DOHH2 (cell line): ENCODE measurements around the gene LITAF.

ENCODE experiments used
- H3F3A ChIP-seq: fragments of 200-600 bp; sonication (generic), shearing (Covaris generic); 2 replicates; pipeline ENCODE4 v1.6.0; 2016; ENCODE audit warnings: antibody characterized with exemption, mild to moderate bottlenecking; ENCODE audit not compliant: control insufficient read depth, insufficient read depth
- H3K27ac ChIP-seq: fragments of 200-600 bp; sonication (generic); 2 replicates; pipeline ENCODE4 v1.5.1; 2014; ENCODE audit warnings: low read depth, mild to moderate bottlenecking, low read length, moderate library complexity
- H3K27me3 ChIP-seq: fragments of 200-600 bp; sonication (generic); 2 replicates; pipeline ENCODE4 v1.6.1; 2014; ENCODE audit warnings: mild to moderate bottlenecking, low read length, mixed read lengths; ENCODE audit not compliant: control insufficient read depth
- H3K36me3 ChIP-seq: fragments of 200-600 bp; sonication (generic); 2 replicates; pipeline ENCODE4 v1.6.1; 2014; ENCODE audit warnings: mild to moderate bottlenecking, low read length, moderate library complexity, mixed read lengths; ENCODE audit not compliant: control insufficient read depth
- H3K4me1 ChIP-seq: fragments of 200-600 bp; sonication (generic); 2 replicates; pipeline ENCODE4 v1.6.1; 2014; ENCODE audit warnings: mild to moderate bottlenecking, low read length, mixed read lengths; ENCODE audit not compliant: control insufficient read depth
- H3K4me2 ChIP-seq: fragments of 200-600 bp; sonication (generic); 2 replicates; pipeline ENCODE4 v1.6.0; 2014; ENCODE audit warnings: mild to moderate bottlenecking, low read length, moderate library complexity
- H3K4me3 ChIP-seq: fragments of 200-600 bp; sonication (generic); 2 replicates; pipeline ENCODE4 v1.5.1; 2014; ENCODE audit warnings: mild to moderate bottlenecking, low read length, mixed read lengths
- H3K79me2 ChIP-seq: fragments of 200-600 bp; sonication (generic); 2 replicates; pipeline ENCODE4 v1.6.1; 2014; ENCODE audit warnings: mild to moderate bottlenecking, low read length, mixed read lengths; ENCODE audit not compliant: control insufficient read depth
- H3K9me2 ChIP-seq: fragments of 200-600 bp; sonication (generic); replicated peaks from 2 replicates; pipeline ENCODE4 v1.6.1; 2014; ENCODE audit warnings: mild to moderate bottlenecking, low read length, mixed read lengths; ENCODE audit not compliant: control insufficient read depth
- H3K9me3 ChIP-seq: fragments of 200-600 bp; sonication (generic); 2 replicates; pipeline ENCODE4 v1.6.1; 2014; ENCODE audit warnings: antibody characterized with exemption, low read length, mixed read lengths; ENCODE audit not compliant: control insufficient read depth, insufficient read depth
- H4K20me1 ChIP-seq: fragments of 200-600 bp; sonication (generic); 2 replicates; pipeline ENCODE4 v1.6.0; 2014; ENCODE audit warnings: low read depth, mild to moderate bottlenecking, antibody characterized with exemption, low read length, moderate library complexity; ENCODE audit not compliant: control insufficient read depth, insufficient read depth
- CTCF ChIP-seq: fragments of 200-600 bp; sonication (generic); IDR thresholded peaks from one replicate; pipeline ENCODE4 v1.5.1; 2014; ENCODE audit warnings: antibody characterized with exemption, mild to moderate bottlenecking, low read depth, low read length; ENCODE audit not compliant: poor library complexity, severe bottlenecking
- EZH2phosphoT487 ChIP-seq: fragments of 200-600 bp; sonication (generic); IDR thresholded peaks from 2 replicates; pipeline ENCODE4 v1.6.1; 2017; ENCODE audit warnings: borderline replicate concordance, mild to moderate bottlenecking, antibody characterized with exemption, low read length, moderate library complexity, mixed read lengths

The LITAF gene

GRCh38 chr16:11543661-11544393 is 42.9 kb downstream of the LITAF start:
- H3K36me3 ChIP-seq: peaks cover 5% of the 10 kb centered on the region
- no peaks in the 10 kb centered on the region for H3K79me2 ChIP-seq
- no peak overlapping the region for H3K4me3 ChIP-seq
- no peak overlapping the region for H3K4me2 ChIP-seq
- peaks cover 2% of the 10 kb centered on the region; the same call in 1 of the 2 replicates for H3F3A ChIP-seq
- no peak overlapping the region for H3K27ac ChIP-seq
- no peaks in the 10 kb centered on the region for H3K9me3 ChIP-seq
- H3K27me3 ChIP-seq: no peaks in the 10 kb centered on the region
- no peaks in the 10 kb centered on the region for H3K4me1 ChIP-seq
- H4K20me1 ChIP-seq: no peaks in the 10 kb centered on the region
- no peak for TF ChIP-seq EZH2phosphoT487
- no peak for TF ChIP-seq CTCF
- no peaks in the 10 kb centered on the region for H3K9me2 ChIP-seq

- no peaks in the 10 kb centered on the region for H3K9me3 ChIP-seq
- no peaks in the 10 kb centered on the region for H4K20me1 ChIP-seq
- peaks cover under 1% of the 10 kb centered on the region; the same call in 1 of the 2 replicates for H3K36me3 ChIP-seq
- H3K4me3 ChIP-seq: no peak overlapping the region
- no peak overlapping the region for H3K27ac ChIP-seq
- H3K27me3 ChIP-seq: no peaks in the 10 kb centered on the region
- H3K4me1 ChIP-seq: no peaks in the 10 kb centered on the region
- H3K4me2 ChIP-seq: no peak overlapping the region
- peaks cover 1% of the 10 kb centered on the region; the same call in 1 of the 2 replicates for H3F3A ChIP-seq
- no peak for TF ChIP-seq CTCF
- TF ChIP-seq EZH2phosphoT487: no peak
- no peaks in the 10 kb centered on the region for H3K9me2 ChIP-seq
- H3K79me2 ChIP-seq: no peaks in the 10 kb centered on the region
Observed at GRCh38 chr16:11542069-11542744, 44.5 kb downstream of the LITAF start.

- Histone ChIP-seq H4K20me1 (no peaks in the 10 kb centered on the region), H3K9me3 (no peaks in the 10 kb centered on the region), H3K4me2 (no peak overlapping the region), H3K36me3 (no peaks in the 10 kb centered on the region), H3F3A (no peaks in the 10 kb centered on the region), H3K9me2 (no peaks in the 10 kb centered on the region), H3K27me3 (no peaks in the 10 kb centered on the region), H3K79me2 (no peaks in the 10 kb centered on the region), H3K27ac (no peak overlapping the region), H3K4me1 (0 out of 2 replicates have a peak, but pooled peaks cover 3% of the 10 kb centered on the region), H3K4me3 (no peak overlapping the region)
- TF ChIP-seq CTCF (no peak), EZH2phosphoT487 (no peak)
Observed at GRCh38 chr16:11539641-11540050, 47.1 kb downstream of the LITAF start.
